Heart left ventricle (tissue), 13 donors: Measurements from ENCODE around the gene TSPAN11.

Experiments
- CTCF ChIP-seq, 12 donors: fragments of 200-600 bp; sonication (generic) in 4 of 12; IDR thresholded peaks; one replicate each; pipeline versions ENCODE4 v1.5.0 to v1.8.0; 2018 to 2022; ENCODE audit warnings: antibody characterized with exemption in 12 of 12, mild to moderate bottlenecking in 5 of 12
- POLR2A ChIP-seq, 2 donors: fragments of 450-650 bp; IDR thresholded peaks; one replicate each; pipeline ENCODE4 v1.6.1; 2017; ENCODE audit warnings: antibody characterized with exemption in 2 of 2, mild to moderate bottlenecking in 2 of 2, moderate library complexity in 2 of 2
- donor health status: ischemic (EF 13 %, LVEDD 7.1; RV severe dilation, severe dysfunction).
- donor health status: DM: no; HTN: yes; CAD: no.
- donor health status: DM: no; HTN: no; CAD: no.
- donor health status: ischemic (EF 25% LVEDD 6.9; RV normal size, moderate dysfunction).
- donor health status: ischemic (EF 25% LVEDD 5.7; RV mildly dilated, moderate dysfunction).
- donor health status: ischemic (EF 35%, LVEDD 5.7; RV mildly dilated, moderate dysfunction).
- donor health status: nonischemic (EF 11% LVEDD 7.7; RV severe dilation, severe dysfunction).
- donor health status: DM: yes; HTN: yes; CAD: no.
- donor health status: PGD.
- donor health status: ischemic (EF 29% LVEDD 5.4; RV normal size, mild dysfunction).
- donor health status: nonischemic (EF 23%, LVEDD 6.1; RV moderate dilation, normal function).

GRCh38 chr12:31001581-31002360 is 75.2 kb downstream of the TSPAN11 start:
- TF ChIP-seq CTCF (IDR thresholded peaks at IDR 0.05) (no peak), POLR2A (IDR thresholded peaks at IDR 0.05) (no peak)
